Measurements from ENCODE around the gene HOXA2.

The HOXA2 gene

DNA sequence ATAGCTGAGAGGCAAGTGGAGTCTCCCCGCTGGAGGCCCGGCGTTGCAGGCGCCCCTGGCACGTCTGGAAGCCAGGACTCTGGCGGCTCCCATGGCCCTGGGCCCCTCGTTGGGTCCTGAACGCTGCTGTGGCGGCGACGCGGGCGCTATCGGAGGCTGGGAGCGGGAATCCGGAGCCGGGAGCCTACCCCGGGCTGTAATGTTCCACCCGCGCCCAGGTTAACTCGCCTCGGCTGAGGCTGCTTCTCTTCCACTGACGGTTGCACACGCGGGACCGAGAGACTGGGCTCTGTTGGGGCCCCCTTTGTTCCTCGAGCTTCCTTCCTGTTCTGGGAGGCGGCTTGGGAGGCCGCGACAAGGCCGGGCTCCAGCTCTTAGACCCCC is 42.3 kb upstream of the HOXA2 start:
- H3K27ac Mint-ChIP-seq = no peak overlapping the region
- peaks cover 49 to 71% of the 10 kb centered on the region in 2 donors for H3K27me3 Mint-ChIP-seq
- no peaks in the 10 kb centered on the region for H3K9me3 Mint-ChIP-seq
- no peak for ATAC-seq (replicated peaks)
- peaks cover 2 to 3% of the 10 kb centered on the region in 2 donors for H3K4me1 Mint-ChIP-seq (ENCODE audit: low read depth in 2 of 2)
- no peak for DNase-seq
- no peak overlapping the region for H3K4me3 Mint-ChIP-seq
- no peaks in the 10 kb centered on the region for H3K36me3 Mint-ChIP-seq (ENCODE audit: insufficient read depth)

GRCh38 chr7:27143950-27144780 is 41.7 kb upstream of the HOXA2 start:
- H3K4me3 Mint-ChIP-seq = no peak overlapping the region
- DNase-seq (no peak), ATAC-seq (replicated peaks) (no peak)
- H3K9me3 Mint-ChIP-seq = no peaks in the 10 kb centered on the region
- no peaks in the 10 kb centered on the region for H3K36me3 Mint-ChIP-seq (ENCODE audit: insufficient read depth)
- H3K27me3 Mint-ChIP-seq = peaks cover 49 to 67% of the 10 kb centered on the region in 2 donors
- H3K4me1 Mint-ChIP-seq (ENCODE audit: low read depth in 2 of 2) = peaks cover 2 to 3% of the 10 kb centered on the region in 2 donors
- H3K27ac Mint-ChIP-seq = no peak overlapping the region

DNA sequence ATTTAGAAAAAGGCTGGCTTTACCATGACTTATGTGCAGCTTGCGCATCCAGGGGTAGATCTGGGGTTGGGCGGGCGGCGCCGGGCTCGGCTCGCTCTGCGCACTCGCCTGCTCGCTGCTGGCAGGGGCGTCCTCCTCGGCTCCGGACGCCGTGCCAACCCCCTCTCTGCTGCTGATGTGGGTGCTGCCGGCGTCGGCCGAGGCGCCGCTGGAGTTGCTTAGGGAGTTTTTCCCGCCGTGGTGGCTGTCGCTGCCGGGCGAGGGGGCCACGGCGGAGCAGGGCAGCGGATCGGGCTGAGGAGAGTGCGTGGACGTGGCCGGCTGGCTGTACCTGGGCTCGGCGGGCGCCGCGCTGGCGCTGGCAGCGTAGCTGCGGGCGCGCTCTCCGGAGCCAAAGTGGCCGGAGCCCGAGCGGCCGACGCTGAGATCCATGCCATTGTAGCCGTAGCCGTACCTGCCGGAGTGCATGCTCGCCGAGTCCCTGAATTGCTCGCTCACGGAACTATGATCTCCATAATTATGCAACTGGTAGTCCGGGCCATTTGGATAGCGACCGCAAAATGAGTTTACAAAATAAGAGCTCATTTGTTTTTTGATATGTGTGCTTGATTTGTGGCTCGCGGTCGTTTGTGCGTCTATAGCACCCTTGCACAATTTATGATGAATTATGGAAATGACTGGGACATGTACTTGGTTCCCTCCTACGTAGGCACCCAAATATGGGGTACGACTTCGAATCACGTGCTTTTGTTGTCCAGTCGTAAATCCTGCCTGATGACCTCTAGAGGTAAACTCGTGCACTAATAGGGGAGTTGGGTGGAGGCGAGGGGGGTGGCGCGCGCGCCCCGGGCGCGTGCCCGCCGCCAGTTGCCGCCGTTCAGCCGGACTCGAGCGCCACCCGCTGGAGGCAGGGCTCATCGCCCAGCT is 40.8 kb upstream of the HOXA2 start, which contains the start of gene HOXA5:
Gene HOXA5 (minus strand): TSS at position 659 of the 927 bp plus-strand sequence. CDS start 74 bp downstream, at position 585.
- H3K9me3 Mint-ChIP-seq = no peaks in the 10 kb centered on the region
- H3K4me3 Mint-ChIP-seq = no peak within 1 kb of the TSS
- peaks cover 2 to 3% of the 10 kb centered on the region in 2 donors for H3K4me1 Mint-ChIP-seq (ENCODE audit: low read depth in 2 of 2)
- no peak for ATAC-seq (replicated peaks)
- H3K27ac Mint-ChIP-seq = no peak within 1 kb of the TSS
- H3K36me3 Mint-ChIP-seq (ENCODE audit: insufficient read depth) = no peaks in the 10 kb centered on the region
- no peak for DNase-seq
- peaks cover 50 to 66% of the 10 kb centered on the region in 2 donors for H3K27me3 Mint-ChIP-seq

DNA sequence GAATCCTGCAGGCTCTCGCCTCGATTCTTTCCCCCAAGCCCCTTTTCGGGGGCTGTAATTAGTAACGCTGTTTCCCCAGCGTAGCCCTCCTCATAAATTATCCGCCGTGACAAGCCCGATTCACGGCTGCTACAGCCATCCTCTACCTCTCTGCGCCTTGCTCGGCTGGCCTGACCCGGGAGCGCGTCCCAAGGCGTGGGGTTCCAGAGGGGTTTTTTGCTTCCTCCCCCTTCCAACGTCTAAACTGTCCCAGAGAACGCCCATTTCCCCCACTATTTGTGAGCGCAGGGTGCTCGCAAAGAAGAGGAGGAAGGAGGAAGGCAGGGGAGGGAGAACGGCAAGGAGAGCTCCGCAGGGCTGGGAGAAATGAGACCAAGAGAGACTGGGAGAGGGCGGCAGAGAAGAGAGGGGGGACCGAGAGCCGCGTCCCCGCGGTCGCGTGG is 40.1 kb upstream of the HOXA2 start:
- no peak for ATAC-seq (replicated peaks)
- H3K27ac Mint-ChIP-seq = no peak overlapping the region
- H3K4me3 Mint-ChIP-seq = no peak overlapping the region
- no peak for DNase-seq
- H3K9me3 Mint-ChIP-seq = no peaks in the 10 kb centered on the region
- no peaks in the 10 kb centered on the region for H3K4me1 Mint-ChIP-seq (ENCODE audit: low read depth in 2 of 2)
- H3K27me3 Mint-ChIP-seq = peaks cover 52 to 66% of the 10 kb centered on the region in 2 donors
- H3K36me3 Mint-ChIP-seq (ENCODE audit: insufficient read depth) = no peaks in the 10 kb centered on the region

DNA sequence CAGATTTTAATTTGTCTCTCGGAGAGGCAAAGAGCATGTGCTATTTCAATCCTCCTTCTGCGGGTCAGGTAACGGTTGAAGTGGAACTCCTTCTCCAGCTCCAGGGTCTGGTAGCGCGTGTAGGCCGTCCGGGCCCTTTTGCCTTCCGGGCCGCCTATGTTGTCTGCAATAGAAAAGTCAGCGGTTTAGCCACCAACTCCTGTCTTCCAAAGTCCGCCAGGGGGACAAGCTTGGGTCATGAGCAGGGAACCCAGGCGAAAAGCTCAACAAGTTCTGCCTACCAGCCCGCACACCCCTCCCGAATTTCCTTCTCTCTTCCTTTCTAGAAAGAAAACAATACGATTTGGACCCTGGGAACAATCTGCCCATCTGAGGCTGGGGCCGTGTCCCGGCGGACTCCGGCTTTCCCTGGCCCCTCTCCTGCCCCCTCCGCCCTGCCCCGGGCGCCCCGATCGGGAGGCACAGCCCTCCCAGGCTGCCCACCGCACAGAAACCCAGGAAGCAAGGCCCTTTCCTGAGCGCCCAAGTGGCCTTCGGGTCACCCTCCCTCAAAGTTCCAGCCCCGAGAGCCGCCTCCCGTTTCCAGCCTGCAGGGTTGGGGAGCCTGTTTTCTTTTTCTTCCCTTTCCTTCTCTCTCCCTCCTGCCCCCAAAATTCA is 39.6 kb upstream of the HOXA2 start:
- Mint-ChIP-seq H3K27ac (no peak overlapping the region), H3K27me3 (peaks cover 53 to 66% of the 10 kb centered on the region in 2 donors), H3K9me3 (no peaks in the 10 kb centered on the region), H3K4me1 (ENCODE audit: low read depth in 2 of 2) (no peaks in the 10 kb centered on the region), H3K4me3 (no peak overlapping the region), H3K36me3 (ENCODE audit: insufficient read depth) (no peaks in the 10 kb centered on the region)
- no peak for ATAC-seq (replicated peaks)
- DNase-seq = no peak

DNA sequence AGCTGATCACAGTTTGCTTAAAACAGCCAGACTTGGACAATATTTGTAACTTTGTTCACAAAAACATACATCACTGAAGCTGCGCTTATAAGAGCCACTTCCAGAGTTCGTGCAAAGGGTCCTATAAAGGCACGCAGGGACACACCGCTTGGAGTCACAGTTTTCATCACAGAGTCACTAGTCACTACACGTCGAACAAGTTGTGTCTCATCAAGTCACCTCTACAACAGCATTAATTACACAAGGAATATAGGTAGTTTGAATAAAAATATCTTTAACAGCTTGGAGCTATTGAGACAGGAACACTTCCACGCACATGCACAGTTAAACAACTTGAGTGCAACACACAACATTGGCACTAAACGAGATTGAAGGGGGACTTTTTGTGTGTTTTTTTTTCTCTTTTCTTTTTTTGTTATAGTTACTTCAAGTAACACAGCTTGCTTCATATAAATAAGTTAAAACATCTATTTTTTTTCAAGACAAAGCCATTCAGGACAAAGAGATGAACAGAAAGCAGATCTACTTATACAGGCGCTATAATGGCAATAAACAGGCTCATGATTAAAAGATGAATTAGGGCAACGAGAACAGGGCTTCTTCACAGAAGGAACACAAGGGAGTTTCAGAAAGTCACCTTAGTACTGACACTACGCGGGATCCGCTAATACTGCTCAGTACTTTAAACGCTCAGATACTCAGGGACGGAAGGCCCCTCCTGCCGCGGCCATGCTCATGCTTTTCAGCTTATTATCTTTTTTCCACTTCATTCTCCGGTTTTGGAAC is 38.8 kb upstream of the HOXA2 start:
- no peaks in the 10 kb centered on the region for H3K36me3 Mint-ChIP-seq (ENCODE audit: insufficient read depth)
- peaks cover 50 to 66% of the 10 kb centered on the region in 2 donors for H3K27me3 Mint-ChIP-seq
- H3K27ac Mint-ChIP-seq = no peak overlapping the region

GRCh38 chr7:27140126-27140857 is 37.8 kb upstream of the HOXA2 start:
- H3K9me3 Mint-ChIP-seq = no peaks in the 10 kb centered on the region
- DNase-seq = no peak
- H3K27ac Mint-ChIP-seq = no peak overlapping the region
- H3K36me3 Mint-ChIP-seq (ENCODE audit: insufficient read depth) = no peaks in the 10 kb centered on the region
- peaks cover 51 to 66% of the 10 kb centered on the region in 2 donors for H3K27me3 Mint-ChIP-seq
- ATAC-seq (replicated peaks) = no peak
- H3K4me1 Mint-ChIP-seq (ENCODE audit: low read depth in 2 of 2) = no peaks in the 10 kb centered on the region
- no peak overlapping the region for H3K4me3 Mint-ChIP-seq

More for the DNA sequence above, 38.8 kb upstream of the HOXA2 start:
- DNase-seq (no peak), ATAC-seq (replicated peaks) (no peak)
- Mint-ChIP-seq H3K9me3 (no peaks in the 10 kb centered on the region), H3K4me1 (ENCODE audit: low read depth in 2 of 2) (no peaks in the 10 kb centered on the region), H3K4me3 (no peak overlapping the region)

- H3K4me3 Mint-ChIP-seq = no peak overlapping the region
- DNase-seq = no peak
- no peak overlapping the region for H3K27ac Mint-ChIP-seq
- peaks cover 53 to 66% of the 10 kb centered on the region in 2 donors for H3K27me3 Mint-ChIP-seq
- H3K4me1 Mint-ChIP-seq (ENCODE audit: low read depth in 2 of 2) = no peaks in the 10 kb centered on the region
- no peak for ATAC-seq (replicated peaks)
- no peaks in the 10 kb centered on the region for H3K9me3 Mint-ChIP-seq
- H3K36me3 Mint-ChIP-seq (ENCODE audit: insufficient read depth) = no peaks in the 10 kb centered on the region
These were observed 37.0 kb upstream of the HOXA2 start for GRCh38 chr7:27139334-27140125.

GRCh38 chr7:27138985-27139333 is 36.5 kb upstream of the HOXA2 start:
- no peak overlapping the region for H3K27ac Mint-ChIP-seq
- no peaks in the 10 kb centered on the region for H3K9me3 Mint-ChIP-seq
- H3K4me1 Mint-ChIP-seq (ENCODE audit: low read depth in 2 of 2) = no peaks in the 10 kb centered on the region
- H3K4me3 Mint-ChIP-seq = no peak overlapping the region
- peaks cover 59 to 72% of the 10 kb centered on the region in 2 donors for H3K27me3 Mint-ChIP-seq
- no peaks in the 10 kb centered on the region for H3K36me3 Mint-ChIP-seq (ENCODE audit: insufficient read depth)
- DNase-seq (no peak), ATAC-seq (replicated peaks) (no peak)

- DNase-seq (no peak), ATAC-seq (replicated peaks) (no peak)
- peaks cover 64 to 77% of the 10 kb centered on the region in 2 donors for H3K27me3 Mint-ChIP-seq
- H3K36me3 Mint-ChIP-seq (ENCODE audit: insufficient read depth) = no peaks in the 10 kb centered on the region
- no peaks in the 10 kb centered on the region for H3K4me1 Mint-ChIP-seq (ENCODE audit: low read depth in 2 of 2)
- no peak overlapping the region for H3K27ac Mint-ChIP-seq
- H3K4me3 Mint-ChIP-seq = no peak overlapping the region
- no peaks in the 10 kb centered on the region for H3K9me3 Mint-ChIP-seq
These were observed 36.0 kb upstream of the HOXA2 start for GRCh38 chr7:27138472-27138871.

DNA sequence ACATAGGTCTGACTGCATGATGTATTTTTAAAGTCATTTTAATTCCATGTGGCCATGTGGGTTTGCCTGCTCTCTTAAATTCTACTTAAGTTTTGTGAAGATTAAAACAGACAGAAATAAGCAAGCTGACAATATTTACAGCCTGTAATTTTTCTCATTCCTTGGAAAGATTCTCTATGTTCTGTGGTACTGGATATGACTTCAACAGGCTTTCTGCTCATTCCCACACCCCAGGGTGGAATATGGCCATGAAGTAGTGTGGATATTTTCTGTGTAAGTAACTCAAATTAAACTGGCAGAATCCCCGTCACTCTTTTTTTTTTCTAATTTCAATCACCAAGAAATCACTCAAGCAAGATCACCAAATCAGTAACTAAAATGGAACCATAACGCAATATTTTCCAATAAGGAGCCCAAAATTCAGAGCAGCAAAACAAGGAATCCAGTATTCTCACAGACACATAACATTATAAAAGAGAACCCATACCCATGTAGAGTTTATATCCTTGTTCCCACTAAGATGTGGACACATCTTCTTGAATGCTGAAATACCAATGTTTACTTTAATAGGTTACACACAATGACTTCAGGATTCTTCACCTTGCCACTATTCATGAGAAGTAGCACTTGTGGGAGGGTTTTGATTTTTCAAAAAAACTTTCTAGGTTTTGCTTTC is 35.3 kb upstream of the HOXA2 start:
- Mint-ChIP-seq H3K36me3 (ENCODE audit: insufficient read depth) (no peaks in the 10 kb centered on the region), H3K27ac (no peak overlapping the region), H3K27me3 (peaks cover 69 to 80% of the 10 kb centered on the region in 2 donors), H3K4me1 (ENCODE audit: low read depth in 2 of 2) (no peaks in the 10 kb centered on the region), H3K9me3 (no peaks in the 10 kb centered on the region), H3K4me3 (no peak overlapping the region)
- ATAC-seq (replicated peaks) (no peak), DNase-seq (no peak)
